Fibroblast of skin of abdomen (primary cell): Measurements from ENCODE around the gene KRT71.

ENCODE experiments used
- DNase-seq: peaks from one replicate; pipeline ENCODE4 v3.0.0-alpha.2; 2013

KRT71 gene

DNA sequence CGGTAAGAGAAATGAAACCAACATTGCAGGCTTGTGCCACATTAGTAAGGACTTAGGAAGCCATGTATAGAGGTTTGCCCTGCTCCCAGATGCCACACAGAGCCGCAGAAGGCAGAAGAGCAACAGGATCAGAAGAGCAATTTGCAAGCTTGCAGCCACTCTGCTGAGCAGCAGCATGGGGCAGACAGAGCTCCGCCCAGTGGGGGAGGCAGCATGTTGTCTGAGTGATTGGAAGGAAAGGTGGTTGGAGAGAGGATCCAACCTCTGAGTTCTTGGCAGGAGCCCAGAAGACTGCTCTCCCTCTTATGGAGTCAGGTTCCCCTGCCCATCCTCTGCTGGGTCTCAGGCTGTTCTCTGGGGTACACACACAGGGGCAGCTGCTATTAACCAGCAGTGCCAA is 57.6 kb downstream of the KRT71 start:
- DNase-seq: peak; percentile 17

DNA sequence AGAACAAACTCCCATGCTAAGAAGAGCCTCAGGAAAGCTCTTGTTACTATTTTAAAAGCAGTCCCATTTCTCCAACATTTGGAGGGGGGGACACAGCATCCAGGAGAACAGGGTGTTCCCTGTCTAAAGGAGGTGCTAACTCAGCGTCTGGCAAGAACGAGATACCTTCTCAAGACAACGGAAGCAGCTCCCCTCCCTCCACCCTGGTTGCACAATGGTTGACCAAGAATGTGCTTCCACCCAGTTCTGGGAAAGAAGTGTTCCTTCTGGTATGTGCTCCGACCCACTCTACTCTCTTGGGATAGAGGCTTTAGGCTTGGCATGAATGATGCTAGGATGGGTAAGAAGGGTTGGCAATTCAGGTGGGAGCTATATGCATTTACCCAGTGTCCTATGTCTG is 58.4 kb downstream of the KRT71 start:
- peak; percentile 55 for DNase-seq

DNA sequence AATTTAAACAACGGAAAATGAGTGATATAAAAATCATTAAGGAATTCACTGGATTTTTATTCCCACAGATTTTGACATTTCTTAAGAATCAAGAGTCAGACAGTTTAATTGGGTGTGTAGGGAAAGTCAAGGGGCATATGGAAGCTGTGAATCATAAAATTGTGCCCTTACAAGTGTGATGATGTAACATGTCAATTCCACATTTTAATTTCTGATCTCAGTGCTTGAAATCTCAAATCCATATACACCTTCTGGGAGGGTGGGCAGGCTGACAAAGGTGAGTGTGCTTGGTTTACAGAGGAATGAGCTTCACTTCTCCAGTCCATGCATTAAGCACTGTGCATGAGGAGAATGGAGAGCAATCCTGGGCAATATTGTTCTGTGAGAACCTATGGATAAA is 58.8 kb downstream of the KRT71 start:
- no peak for DNase-seq
